Measurements from ENCODE around the gene KLF6.

KLF6 gene

DNA sequence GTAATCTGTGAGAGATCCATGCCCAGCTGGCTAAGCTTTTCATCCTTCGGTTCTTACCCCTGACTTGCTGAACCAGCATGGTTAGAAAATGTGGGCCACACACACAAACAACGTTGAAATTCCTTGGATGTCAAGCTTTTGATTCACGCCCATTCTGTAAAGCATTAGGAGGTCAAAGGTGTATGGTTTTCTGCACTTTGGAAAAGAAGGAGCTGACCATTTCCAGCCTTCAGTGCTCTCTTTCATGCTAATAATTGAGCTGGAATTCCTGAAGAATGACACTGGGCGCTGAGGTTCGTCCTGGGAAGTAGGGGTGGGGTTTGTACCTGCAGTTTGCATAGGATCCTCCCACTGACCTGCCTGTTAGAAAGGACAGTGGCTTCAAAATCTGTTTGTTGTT is 23.1 kb downstream of the KLF6 start:
- TF ChIP-seq, protein P1, sequence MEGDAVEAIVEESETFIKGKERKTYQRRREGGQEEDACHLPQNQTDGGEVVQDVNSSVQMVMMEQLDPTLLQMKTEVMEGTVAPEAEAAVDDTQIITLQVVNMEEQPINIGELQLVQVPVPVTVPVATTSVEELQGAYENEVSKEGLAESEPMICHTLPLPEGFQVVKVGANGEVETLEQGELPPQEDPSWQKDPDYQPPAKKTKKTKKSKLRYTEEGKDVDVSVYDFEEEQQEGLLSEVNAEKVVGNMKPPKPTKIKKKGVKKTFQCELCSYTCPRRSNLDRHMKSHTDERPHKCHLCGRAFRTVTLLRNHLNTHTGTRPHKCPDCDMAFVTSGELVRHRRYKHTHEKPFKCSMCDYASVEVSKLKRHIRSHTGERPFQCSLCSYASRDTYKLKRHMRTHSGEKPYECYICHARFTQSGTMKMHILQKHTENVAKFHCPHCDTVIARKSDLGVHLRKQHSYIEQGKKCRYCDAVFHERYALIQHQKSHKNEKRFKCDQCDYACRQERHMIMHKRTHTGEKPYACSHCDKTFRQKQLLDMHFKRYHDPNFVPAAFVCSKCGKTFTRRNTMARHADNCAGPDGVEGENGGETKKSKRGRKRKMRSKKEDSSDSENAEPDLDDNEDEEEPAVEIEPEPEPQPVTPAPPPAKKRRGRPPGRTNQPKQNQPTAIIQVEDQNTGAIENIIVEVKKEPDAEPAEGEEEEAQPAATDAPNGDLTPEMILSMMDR (IDR thresholded peaks at IDR 0.05) = no peak

DNA sequence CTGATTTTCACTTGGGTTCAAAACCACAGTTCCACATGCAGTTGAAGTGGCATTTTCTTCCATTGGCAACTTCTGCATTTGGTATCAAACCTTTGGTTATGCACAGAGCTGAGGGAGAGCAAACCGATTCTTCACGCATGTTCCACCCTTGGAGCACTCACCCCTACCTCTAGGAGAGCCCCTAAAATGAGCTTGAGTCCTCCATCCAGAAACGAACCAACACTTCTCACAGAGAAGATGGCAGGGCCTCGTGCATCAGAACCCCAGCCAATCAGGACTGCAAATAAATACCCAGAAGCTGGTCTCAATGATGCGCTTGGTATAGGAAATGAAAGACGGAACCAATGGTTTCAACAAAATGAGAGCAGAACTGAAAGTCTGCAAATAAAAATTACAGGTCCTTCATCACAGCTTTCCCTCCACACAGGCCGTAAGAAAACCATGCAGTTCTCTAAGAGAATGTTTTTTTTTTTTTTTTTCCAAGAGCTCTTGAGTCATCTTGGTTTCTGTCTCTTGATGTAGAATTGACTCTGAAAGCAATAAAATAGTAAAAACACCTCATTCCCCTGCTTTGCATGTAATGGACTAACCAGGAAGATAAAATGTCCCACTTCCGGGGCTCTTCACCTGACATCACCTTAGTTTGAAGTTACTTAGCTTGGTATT is 23.9 kb downstream of the KLF6 start:
- TF ChIP-seq, protein P1 (IDR thresholded peaks at IDR 0.05) = no peak
- no peak for DNase-seq (ENCODE audit: low spot score)
- Histone ChIP-seq H3K4me3 (no peak overlapping the region), H3K27ac (no peak overlapping the region)

More for the DNA sequence above, 23.1 kb downstream of the KLF6 start:
- DNase-seq (ENCODE audit: low spot score) = no peak
- Histone ChIP-seq H3K27ac (no peak overlapping the region), H3K4me3 (no peak overlapping the region)

DNA sequence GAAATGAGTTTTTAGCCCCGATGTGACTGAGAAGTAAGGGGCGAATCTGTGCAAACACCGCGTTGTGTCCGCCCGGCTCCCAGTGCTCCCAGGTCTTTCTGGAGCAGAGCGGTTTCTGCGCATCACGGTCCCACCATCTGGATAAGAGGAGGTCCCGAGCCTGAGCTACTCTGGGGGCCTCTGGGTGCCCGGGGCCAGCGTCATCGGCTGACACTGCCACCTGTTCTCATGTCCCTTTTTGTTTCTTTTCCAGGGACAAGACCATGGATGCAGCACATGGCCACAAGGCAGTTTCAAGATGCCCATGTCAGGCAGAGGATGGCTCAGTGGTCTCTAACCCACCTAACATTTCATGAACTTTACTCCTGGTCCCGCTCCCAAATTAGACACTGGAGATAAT is 24.9 kb downstream of the KLF6 start:
- no peak overlapping the region for H3K27ac ChIP-seq
- H3K4me3 ChIP-seq = no peak overlapping the region
- no peak for DNase-seq (ENCODE audit: low spot score)
- TF ChIP-seq, protein P1 (IDR thresholded peaks at IDR 0.05) = no peak

DNA sequence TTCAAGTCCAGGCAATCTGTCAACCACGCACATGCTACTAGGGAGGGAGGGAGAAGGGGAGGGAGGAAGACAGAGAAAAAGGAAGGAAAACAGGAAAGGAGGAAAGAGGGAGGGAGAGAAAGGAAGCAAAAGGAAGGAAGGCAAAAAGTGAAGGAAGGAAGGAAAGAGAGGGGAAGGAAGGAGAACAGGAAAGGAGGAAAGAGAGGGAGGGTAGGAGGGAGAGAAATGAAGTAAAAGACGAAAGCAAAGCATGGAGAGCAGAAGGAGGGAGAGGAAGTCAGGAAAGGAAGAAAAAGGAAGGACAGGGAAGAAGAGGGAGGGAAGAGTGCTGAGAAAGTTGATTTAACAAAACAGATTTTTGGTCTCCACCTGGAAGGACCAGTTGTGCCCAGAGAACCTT is 25.6 kb downstream of the KLF6 start:
- no peak overlapping the region for H3K4me3 ChIP-seq
- no peak overlapping the region for H3K27ac ChIP-seq
- TF ChIP-seq, protein P1 (IDR thresholded peaks at IDR 0.05) = no peak
- no peak for DNase-seq (ENCODE audit: low spot score)

DNA sequence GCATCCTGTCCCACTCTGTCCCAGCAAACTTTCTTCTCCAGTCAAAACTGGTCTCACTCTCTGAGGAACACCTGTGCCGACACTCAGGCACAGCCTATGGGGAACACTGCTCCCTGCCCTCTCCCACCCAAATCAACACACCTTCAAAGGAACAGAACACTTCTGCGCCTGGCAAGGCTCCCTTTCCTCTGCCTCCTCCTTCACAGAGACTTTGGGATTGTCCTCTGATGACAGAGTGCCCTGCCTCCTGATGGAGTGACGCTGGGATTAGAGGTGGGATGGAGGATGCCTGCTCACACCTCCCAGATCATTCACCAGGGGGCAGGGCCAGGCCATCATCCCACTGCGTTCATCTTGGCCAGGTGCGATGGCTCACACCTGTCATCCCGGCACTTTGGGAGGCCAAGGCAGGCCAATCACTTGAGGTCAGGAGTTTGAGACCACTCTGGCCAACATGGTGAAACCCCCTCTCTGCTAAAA is 26.5 kb downstream of the KLF6 start:
- no peak overlapping the region for H3K4me3 ChIP-seq
- peak; percentile 57 for DNase-seq (ENCODE audit: low spot score)
- TF ChIP-seq, protein P1 (IDR thresholded peaks at IDR 0.05) = no peak
- H3K27ac ChIP-seq = no peak overlapping the region

DNA sequence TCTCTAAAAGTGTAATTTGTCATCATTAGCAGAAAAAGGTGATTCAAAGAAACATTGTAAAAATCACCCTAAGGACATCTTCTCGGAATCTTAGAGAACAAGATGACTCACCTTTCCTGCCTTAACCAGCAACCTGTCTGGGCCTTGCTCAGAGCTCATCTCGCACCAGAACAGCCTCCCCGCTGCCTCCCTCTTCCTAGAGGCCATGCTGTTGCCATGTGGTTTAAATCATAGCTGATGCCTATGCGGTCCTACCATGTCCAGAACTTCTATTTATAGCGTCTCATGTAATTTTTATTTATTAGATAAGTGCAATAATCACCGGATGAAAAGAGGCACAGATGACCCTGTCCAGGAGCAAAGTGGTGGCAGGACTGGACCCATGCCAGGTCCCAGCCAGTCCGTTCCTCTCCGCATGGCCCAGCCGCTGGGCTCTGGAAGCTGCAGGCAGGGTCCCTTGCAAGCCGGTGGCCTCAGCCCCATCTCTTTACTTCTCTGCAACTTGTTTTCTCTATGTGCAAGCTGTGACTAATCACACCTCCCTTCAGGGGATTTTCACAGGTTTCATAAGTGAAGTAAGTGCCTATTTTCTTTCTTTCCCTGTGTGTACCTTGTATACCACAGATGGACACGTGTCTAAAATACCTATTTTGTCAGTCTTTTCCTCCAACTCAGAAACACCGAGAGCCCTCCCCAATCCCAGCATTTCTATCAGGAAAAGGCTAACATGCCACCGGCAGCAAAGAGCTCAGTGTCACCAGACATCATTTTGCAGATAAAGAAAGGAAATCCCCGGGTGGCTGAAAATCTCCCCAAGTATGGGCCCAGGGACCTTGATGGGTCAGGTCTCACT is 27.1 kb downstream of the KLF6 start:
- peak; percentile 53 for DNase-seq (ENCODE audit: low spot score)
- TF ChIP-seq, protein P1 (IDR thresholded peaks at IDR 0.05) = no peak
- Histone ChIP-seq H3K4me3 (no peak overlapping the region), H3K27ac (no peak overlapping the region)
